A549 (cell line): Measurements from ENCODE around the gene BEX2. TPM values are rescaled to one million over a fixed set of nuclear protein-coding genes. Genes with fewer than 3 reads are reported as not detected.
A peak's percentile ranks its signal among the peaks of the same experiment; 100 is the strongest.

Experiments used
- ATAC-seq, 2 experiments: fragments of 200-7000 bp in 1 of 2; fragments of >200 bp in 1 of 2; cut with Nextera tagmentation in 1 of 2; cut with Tn5 transposase in 1 of 2; 3 replicates each; pipeline versions ENCODE4 v1.8.0 to v1.9.1; 2018 to 2020; ENCODE audit warnings: mild to moderate bottlenecking in 1 of 2, moderate library complexity in 1 of 2
- CTCF ChIA-PET: fragments of 300-600 bp; sonication (Branson Sonifier 250); formaldehyde crosslinking; extraction: SDS; loops from one replicate; lab custom pipeline; 2021; ENCODE audit warnings: antibody characterized with exemption, inconsistent platforms; lab: Yijun Ruan, JAX
- POLR2A ChIA-PET: fragments of 350-600 bp; formaldehyde crosslinking; extraction: SDS; loops from one replicate; lab custom pipeline; 2021; ENCODE audit warnings: antibody characterized with exemption, inconsistent platforms; lab: Yijun Ruan, JAX
- DNase-seq, 2 experiments: peaks; one replicate each; pipeline versions ENCODE4 v3.0.0 to v3.0.0-alpha.2; 2011 to 2016; ENCODE audit warnings: low read depth in 1 of 2, low spot score in 1 of 2
- FAIRE-seq: peaks from 2 replicates; lab custom pipeline; 2011; peaks lifted over from hg19 to GRCh38; lab: Jason Lieb, UNC
- H3K27ac ChIP-seq, 2 experiments: fragments of >200 bp; sonication (Bioruptor Twin); formaldehyde crosslinking; 3 replicates each; pipeline ENCODE4 v1.5.1; 2016 to 2017
- H3K4me1 ChIP-seq: fragments of >200 bp; sonication (Bioruptor Twin); formaldehyde crosslinking; 3 replicates; pipeline ENCODE4 v1.6.1; 2016
- H3K4me2 ChIP-seq: fragments of >200 bp; sonication (Bioruptor Twin); formaldehyde crosslinking; 3 replicates; pipeline ENCODE4 v1.6.1; 2016
- H3K4me3 ChIP-seq: fragments of >200 bp; sonication (Bioruptor Twin); formaldehyde crosslinking; 3 replicates; pipeline ENCODE4 v1.5.1; 2016
- H3K9me3 ChIP-seq: fragments of >200 bp; sonication (Bioruptor Twin); formaldehyde crosslinking; 3 replicates; pipeline ENCODE4 v1.6.1; 2016
- BHLHE40 ChIP-seq: IDR thresholded peaks from 2 replicates; pipeline ENCODE4 v1.6.1; 2012; ENCODE audit warnings: low read depth, low read length, inconsistent platforms
- CEBPB ChIP-seq, 2 experiments: fragments of >200 bp in 1 of 2; sonication (Bioruptor Twin) in 1 of 2; formaldehyde crosslinking in 1 of 2; IDR thresholded peaks; 2 replicates each; pipeline ENCODE4 v1.6.1; 2012 to 2016
- CHD2 ChIP-seq: fragments of 150-350 bp; IDR thresholded peaks from 2 replicates; pipeline ENCODE4 v1.6.1; 2014; ENCODE audit warnings: low read length; ENCODE audit not compliant: partially characterized antibody
- ESRRA ChIP-seq: fragments of 150-350 bp; IDR thresholded peaks from 2 replicates; pipeline ENCODE4 v1.6.1; 2014; ENCODE audit warnings: mild to moderate bottlenecking, low read length, borderline replicate concordance
- GATA3 ChIP-seq: IDR thresholded peaks from 2 replicates; pipeline ENCODE4 v1.6.1; 2012; ENCODE audit warnings: borderline replicate concordance
- HDAC2 ChIP-seq: fragments of 200-600 bp; sonication (generic); IDR thresholded peaks from 2 replicates; pipeline ENCODE4 v1.6.1; 2016
- HEYL ChIP-seq: fragments of 250-450 bp; sonication (Bioruptor Pico); IDR thresholded peaks from 2 replicates; pipeline ENCODE4 v1.8.0; 2021; ENCODE audit warnings: mild to moderate bottlenecking, moderate library complexity
- JUN ChIP-seq, 2 experiments: fragments of >200 bp; sonication (Bioruptor Twin); formaldehyde crosslinking; IDR thresholded peaks; 2 replicates in 1 of 2; 3 replicates in 1 of 2; pipeline ENCODE4 v1.6.1; 2016 to 2017
- MYC ChIP-seq: IDR thresholded peaks from 2 replicates; pipeline ENCODE4 v1.6.1; 2012; ENCODE audit warnings: mild to moderate bottlenecking, inconsistent platforms, low read length, improper control_type of control experiment, borderline replicate concordance
- NPAS2 ChIP-seq: fragments of 250-450 bp; sonication (Bioruptor Pico); IDR thresholded peaks from 2 replicates; pipeline ENCODE4 v1.8.0; 2022; ENCODE audit warnings: mild to moderate bottlenecking, moderate library complexity, borderline replicate concordance
- POLR2A ChIP-seq: IDR thresholded peaks from 2 replicates; pipeline ENCODE4 v1.6.1; 2012; ENCODE audit warnings: mild to moderate bottlenecking, low read length
- POLR2AphosphoS2 ChIP-seq: conservative IDR thresholded peaks from 2 replicates; pipeline ENCODE4 v1.6.1; 2012; ENCODE audit warnings: low read length, improper control_type of control experiment, inconsistent platforms
- RAD21 ChIP-seq, 2 experiments: fragments of >200 bp in 1 of 2; sonication (Bioruptor Twin) in 1 of 2; formaldehyde crosslinking in 1 of 2; IDR thresholded peaks in 1 of 2; conservative IDR thresholded peaks in 1 of 2; 2 replicates in 1 of 2; 3 replicates in 1 of 2; pipeline ENCODE4 v1.6.1; 2012 to 2018; ENCODE audit warnings: inconsistent platforms in 1 of 2
- RNF2 ChIP-seq: fragments of 200-600 bp; sonication (generic); IDR thresholded peaks from 2 replicates; pipeline ENCODE4 v1.6.1; 2016; ENCODE audit warnings: low read depth, mild to moderate bottlenecking, antibody characterized with exemption, moderate library complexity, borderline replicate concordance
- SREBF2 ChIP-seq: fragments of 450-650 bp; IDR thresholded peaks from 2 replicates; pipeline ENCODE4 v1.6.1; 2014; ENCODE audit warnings: mild to moderate bottlenecking, moderate library complexity
- TFCP2L1 ChIP-seq: fragments of 250-450 bp; sonication (Bioruptor Pico); IDR thresholded peaks from 2 replicates; pipeline ENCODE4 v1.5.0; 2021; ENCODE audit warnings: mild to moderate bottlenecking
- ZSCAN20 ChIP-seq: fragments of 250-450 bp; sonication (Bioruptor Pico); IDR thresholded peaks from 2 replicates; pipeline ENCODE4 v1.8.0; 2022; ENCODE audit warnings: mild to moderate bottlenecking, moderate library complexity
- WGBS: methylation state at CpG from one replicate; pipeline ENCODE4 v1.1.6; 2017; ENCODE audit errors: missing lambda C conversion rate; 5-methylcytosine and 5-hydroxymethylcytosine counted together
- polyA plus RNA-seq, 4 experiments: library from polyadenylated mRNA; depleted of rRNA in 3 of 4; stranded (reverse); fragments of >200 nt; fragmentation: RNase III in 1 of 4; extraction: RNeasy Plus Mini Kit Qiagen cat#74134 plus additional on column Dnase treatment in 1 of 4; gene quantifications; 2 replicates in 3 of 4; 3 replicates in 1 of 4; pipeline ENCODE4 v1.2.3, GENCODE V29; 2011 to 2017
- small RNA-seq, 6 experiments: library from RNA; depleted of rRNA; stranded (forward); fragments of <200 nt; gene quantifications; one replicate each; pipeline ENCODE3, GENCODE V24; 2012
- TF ChIP-seq, protein P1 (sequence below): IDR thresholded peaks from 2 replicates; pipeline ENCODE4 v1.6.1; 2012; ENCODE audit warnings: low read depth, borderline replicate concordance

BEX2 gene
- polyA plus RNA-seq, 2 of the 4 experiments (the other 2 are of a cell fraction), result 3.2 to 19.8 TPM

DNA sequence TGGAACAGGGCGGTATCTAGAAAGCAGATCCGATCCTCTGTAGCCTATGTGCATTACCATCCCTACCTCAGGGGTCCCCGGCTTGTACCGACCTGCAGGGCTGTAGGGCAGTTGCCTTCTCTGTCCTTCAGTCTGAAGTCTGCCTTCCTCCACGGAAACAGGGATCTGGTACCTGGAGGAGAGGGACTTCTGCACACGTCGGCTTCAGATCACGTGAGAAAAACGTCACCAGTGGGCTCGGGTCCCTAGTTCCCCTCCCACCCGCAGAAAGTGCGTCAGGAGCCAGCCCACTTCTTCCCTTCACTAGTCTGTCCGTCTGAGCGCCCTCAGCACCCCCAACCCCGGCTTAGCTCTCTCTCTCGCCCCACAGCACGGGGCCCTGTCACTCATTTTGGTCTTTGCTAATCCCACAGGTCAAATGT, 34.2 kb downstream of the BEX2 start, which contains the start of gene TCEAL5:
TSS of gene TCEAL5 (minus strand) at position 170 of the 422 bp plus-strand sequence. CDS start 2,187 bp downstream, outside the sequence.
- TF ChIP-seq BHLHE40 (no peak), ZSCAN20 (CRISPR knock-in tag) (no peak), RAD21 (conservative IDR thresholded peaks at IDR 0.05 in 1 of 2, IDR thresholded peaks at IDR 0.05 in 1 of 2) (no peak), POLR2A (no peak), RNF2 (no peak), HEYL (CRISPR knock-in tag) (no peak), CHD2 (no peak), CEBPB (IDR thresholded peaks at IDR 0.05) (no peak), JUN (IDR thresholded peaks at IDR 0.05) (no peak)
- no peak within 1 kb of the TSS for H3K4me3 ChIP-seq
- no peaks in the 10 kb centered on the region for H3K9me3 ChIP-seq
- ChIA-PET CTCF (interaction anchor here (1.5 to 1.6 kb wide), 2 partner anchors 9 to 67 kb away, joined by 3 to 4 read pairs; no protein-coding TSS in a partner anchor), POLR2A (no interaction called here)
- peak within 1 kb of the TSS; percentile 36; the same call in 2 of the 3 replicates for H3K4me2 ChIP-seq
- no peak for DNase-seq
- no peaks in the 10 kb centered on the region for H3K4me1 ChIP-seq
- ATAC-seq, result no peak
- H3K27ac ChIP-seq, result no peak within 1 kb of the TSS
- WGBS, result 14% methylated on average over 14 of the region's 17 CpGs
- no peak for FAIRE-seq

DNA sequence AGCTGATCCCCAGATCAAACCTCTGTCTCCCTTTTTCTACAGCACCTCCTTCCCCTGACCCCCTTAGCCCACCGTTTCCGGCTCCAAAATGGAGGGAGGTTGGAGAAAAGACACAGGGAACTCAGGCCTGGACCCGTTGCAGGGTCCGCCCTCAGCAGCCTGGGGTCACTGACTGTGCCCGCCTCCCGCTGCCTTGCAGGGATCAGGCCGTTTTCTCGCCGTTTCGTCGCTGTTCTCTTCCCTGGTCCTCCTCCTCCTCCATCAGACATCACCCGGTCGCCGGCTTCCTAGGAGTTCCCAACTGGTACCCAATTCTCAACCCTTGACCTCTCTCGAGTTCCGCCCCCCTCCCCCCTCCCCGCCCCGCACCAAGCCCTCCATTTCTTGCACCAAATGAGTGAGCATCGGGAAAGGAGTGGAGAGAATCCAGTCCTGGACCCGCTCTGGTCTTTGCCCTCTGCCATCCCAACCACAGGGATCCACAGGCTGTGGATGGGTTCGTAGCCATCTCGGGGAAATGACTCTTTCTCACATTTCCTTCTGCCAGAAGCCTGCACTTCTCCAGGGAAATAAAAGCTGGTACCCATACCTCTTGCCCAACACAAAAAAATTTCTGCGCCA, 34.7 kb downstream of the BEX2 start:
- ATAC-seq (no peak), FAIRE-seq (no peak), DNase-seq (no peak)
- TF ChIP-seq TFCP2L1 (CRISPR knock-in tag), result no peak
- no peak for TF ChIP-seq ZSCAN20 (CRISPR knock-in tag)
- TF ChIP-seq NPAS2 (CRISPR knock-in tag), result no peak
- TF ChIP-seq HDAC2, result no peak
- TF ChIP-seq ESRRA, result no peak
- no peak for TF ChIP-seq RNF2
- no peak overlapping the region for H3K27ac ChIP-seq
- 23% methylated on average over 18 of the region's 23 CpGs for WGBS
- H3K4me3 ChIP-seq, result no peak overlapping the region
- CTCF ChIA-PET, result interaction anchor here (1.5 to 1.6 kb wide), 2 partner anchors 9 to 67 kb away, joined by 3 to 4 read pairs; no protein-coding TSS in a partner anchor
- peak overlapping the region; percentile 36; the same call in 1 of the 3 replicates for H3K4me2 ChIP-seq
- no peaks in the 10 kb centered on the region for H3K4me1 ChIP-seq
- H3K9me3 ChIP-seq, result no peaks in the 10 kb centered on the region
- POLR2A ChIA-PET, result no interaction called here

DNA sequence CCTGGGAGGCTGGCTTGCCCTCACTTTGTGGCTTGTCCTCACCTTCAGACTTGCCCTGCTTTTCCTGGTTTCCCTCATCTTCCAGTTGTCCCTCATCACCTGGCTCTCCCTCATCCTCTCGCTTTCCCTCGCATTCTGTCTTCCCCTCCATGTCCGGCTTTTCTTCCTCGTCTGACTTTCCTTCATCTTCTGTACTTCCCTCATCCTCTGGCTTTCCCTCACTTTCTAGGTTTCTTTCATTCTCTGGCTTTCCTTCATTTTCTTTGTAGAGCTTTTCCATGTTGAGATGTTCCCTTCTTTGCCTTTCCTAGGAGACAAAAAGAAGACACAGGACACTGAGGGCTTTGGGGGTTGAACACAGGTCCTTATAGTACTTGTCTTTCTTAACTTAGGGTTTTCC, 36.5 kb downstream of the BEX2 start:
- FAIRE-seq (peak; percentile 28), DNase-seq (no peak), ATAC-seq (no peak)
- H3K27ac ChIP-seq, result no peak overlapping the region
- no peak for TF ChIP-seq MYC
- TF ChIP-seq ZSCAN20 (CRISPR knock-in tag), result no peak
- TF ChIP-seq, protein P1, sequence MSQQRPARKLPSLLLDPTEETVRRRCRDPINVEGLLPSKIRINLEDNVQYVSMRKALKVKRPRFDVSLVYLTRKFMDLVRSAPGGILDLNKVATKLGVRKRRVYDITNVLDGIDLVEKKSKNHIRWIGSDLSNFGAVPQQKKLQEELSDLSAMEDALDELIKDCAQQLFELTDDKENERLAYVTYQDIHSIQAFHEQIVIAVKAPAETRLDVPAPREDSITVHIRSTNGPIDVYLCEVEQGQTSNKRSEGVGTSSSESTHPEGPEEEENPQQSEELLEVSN, result no peak
- no peak for TF ChIP-seq POLR2AphosphoS2
- TF ChIP-seq POLR2A, result no peak
- TF ChIP-seq SREBF2, result no peak
- no peak for TF ChIP-seq GATA3
- ChIA-PET POLR2A (no interaction called here), CTCF (no interaction called here)
- 84% methylated on average over 4 of the region's 4 CpGs for WGBS
- H3K4me1 ChIP-seq, result no peaks in the 10 kb centered on the region
- H3K9me3 ChIP-seq, result no peaks in the 10 kb centered on the region
- no peak overlapping the region for H3K4me3 ChIP-seq
- H3K4me2 ChIP-seq, result no peak overlapping the region

Small RNA genes lying within 50 kb of the gene (small RNA-seq; reads per million reads assigned to genes)
- 0 reads per million in 6 experiments for gene Z92846.1

Other genes with a start within 250 kb of the BEX2 start
- not detected in 2 replicates for gene BEX1, start 246.8 kb downstream of the BEX2 start, polyA plus RNA-seq (2011; rRNA removed)
- not detected in 3 replicates for gene BEX1, start 246.8 kb downstream of the BEX2 start, polyA plus RNA-seq (2017; fragmentation: RNase III; extraction: RNeasy Plus Mini Kit Qiagen cat#74134 plus additional on column Dnase treatment)
- gene NXF3, start 217.8 kb downstream of the BEX2 start, polyA plus RNA-seq (2011; rRNA removed), result 0.19 TPM in 1 of 2 replicates, not detected in the other
- not detected in 3 replicates for gene NXF3, start 217.8 kb downstream of the BEX2 start, polyA plus RNA-seq (2017; fragmentation: RNase III; extraction: RNeasy Plus Mini Kit Qiagen cat#74134 plus additional on column Dnase treatment)
- 1.7 and 2.4 TPM in 2 replicates for gene BEX4, start 95.9 kb downstream of the BEX2 start, polyA plus RNA-seq (2011; rRNA removed)
- 0.51 to 0.85 TPM (median 0.75 TPM) in 3 replicates for gene BEX4, start 95.9 kb downstream of the BEX2 start, polyA plus RNA-seq (2017; fragmentation: RNase III; extraction: RNeasy Plus Mini Kit Qiagen cat#74134 plus additional on column Dnase treatment)
- gene TCEAL8, start 55.8 kb downstream of the BEX2 start, polyA plus RNA-seq (2011; rRNA removed), result 41.0 and 59.4 TPM in 2 replicates
- 37.1 to 47.9 TPM (median 45.5 TPM) in 3 replicates for gene TCEAL8, start 55.8 kb downstream of the BEX2 start, polyA plus RNA-seq (2017; fragmentation: RNase III; extraction: RNeasy Plus Mini Kit Qiagen cat#74134 plus additional on column Dnase treatment)
- not detected in 2 replicates for gene TCEAL5, start 34.2 kb downstream of the BEX2 start, polyA plus RNA-seq (2011; rRNA removed)
- gene TCEAL5, start 34.2 kb downstream of the BEX2 start, polyA plus RNA-seq (2017; fragmentation: RNase III; extraction: RNeasy Plus Mini Kit Qiagen cat#74134 plus additional on column Dnase treatment), result not detected in 3 replicates
- gene TCEAL7, start 19.2 kb upstream of the BEX2 start, polyA plus RNA-seq (2011; rRNA removed), result not detected in 2 replicates
- not detected in 3 replicates for gene TCEAL7, start 19.2 kb upstream of the BEX2 start, polyA plus RNA-seq (2017; fragmentation: RNase III; extraction: RNeasy Plus Mini Kit Qiagen cat#74134 plus additional on column Dnase treatment)
- gene TCEAL9, start 45.5 kb upstream of the BEX2 start, polyA plus RNA-seq (2011; rRNA removed), result 39.2 and 83.7 TPM in 2 replicates
- gene TCEAL9, start 45.5 kb upstream of the BEX2 start, polyA plus RNA-seq (2017; fragmentation: RNase III; extraction: RNeasy Plus Mini Kit Qiagen cat#74134 plus additional on column Dnase treatment), result 124 to 153 TPM (median 143 TPM) in 3 replicates
- 328 and 404 TPM in 2 replicates for gene BEX3, start 65.5 kb upstream of the BEX2 start, polyA plus RNA-seq (2011; rRNA removed)
- 313 to 391 TPM (median 382 TPM) in 3 replicates for gene BEX3, start 65.5 kb upstream of the BEX2 start, polyA plus RNA-seq (2017; fragmentation: RNase III; extraction: RNeasy Plus Mini Kit Qiagen cat#74134 plus additional on column Dnase treatment)
- gene RAB40A, start 208.5 kb upstream of the BEX2 start, polyA plus RNA-seq (2011; rRNA removed), result 0.03 and 0.04 TPM in 2 replicates
- gene RAB40A, start 208.5 kb upstream of the BEX2 start, polyA plus RNA-seq (2017; fragmentation: RNase III; extraction: RNeasy Plus Mini Kit Qiagen cat#74134 plus additional on column Dnase treatment), result 0.08 TPM in 1 of 3 replicates, not detected in the others